HG03045 (cell line): Measurements from ENCODE around the gene FGA.

ENCODE experiments used
- ATAC-seq: cut with Tn5 transposase; IDR thresholded peaks from one replicate; pipeline ENCODE4 v1.9.1; 2021; ENCODE audit warnings: mild to moderate bottlenecking, moderate library complexity; ENCODE audit not compliant: unreplicated experiment

Gene FGA

GRCh38 chr4:154583230-154583629 lies 7.3 kb downstream of the FGA start:
- ATAC-seq = no peak

GRCh38 chr4:154582723-154583122 lies 7.8 kb downstream of the FGA start:
- ATAC-seq = no peak

GRCh38 chr4:154579927-154580326 lies 10.6 kb downstream of the FGA start:
- no peak for ATAC-seq

GRCh38 chr4:154578919-154579318 lies 11.6 kb downstream of the FGA start:
- no peak for ATAC-seq

GRCh38 chr4:154577324-154577723 lies 13.2 kb downstream of the FGA start:
- ATAC-seq = no peak

GRCh38 chr4:154574311-154574710 lies 16.2 kb downstream of the FGA start:
- ATAC-seq = no peak

GRCh38 chr4:154573190-154573870 lies 17.2 kb downstream of the FGA start:
- no peak for ATAC-seq

- ATAC-seq = no peak
These were observed 21.0 kb downstream of the FGA start for GRCh38 chr4:154569584-154569983.

GRCh38 chr4:154569028-154569427 lies 21.5 kb downstream of the FGA start:
- no peak for ATAC-seq

GRCh38 chr4:154566639-154567204 lies 23.8 kb downstream of the FGA start:
- ATAC-seq = no peak

- no peak for ATAC-seq
These were observed 24.8 kb downstream of the FGA start for GRCh38 chr4:154565704-154566103.

- no peak for ATAC-seq
These were observed 26.2 kb downstream of the FGA start for GRCh38 chr4:154564311-154564710.

GRCh38 chr4:154562697-154563254 lies 27.8 kb downstream of the FGA start, which contains the start of gene FGB:
FGB (plus strand) TSS chr4:154563011; CDS start chr4:154563019, 8 bp downstream.
- ATAC-seq = no peak

GRCh38 chr4:154560824-154561231 lies 29.7 kb downstream of the FGA start:
- ATAC-seq = no peak

GRCh38 chr4:154560419-154560801 lies 30.1 kb downstream of the FGA start:
- ATAC-seq = no peak

- ATAC-seq = peak; percentile 87
These were observed 30.8 kb downstream of the FGA start for GRCh38 chr4:154559494-154560418.

- ATAC-seq = peak; percentile 17
These were observed 31.4 kb downstream of the FGA start for GRCh38 chr4:154559141-154559493.

GRCh38 chr4:154551872-154552686 lies 38.5 kb downstream of the FGA start:
- ATAC-seq = peak; percentile 50

- ATAC-seq = peak; percentile 99
These were observed 40.4 kb downstream of the FGA start, which contains the start of gene PLRG1 for GRCh38 chr4:154549894-154550790. PLRG1 (minus strand) TSS chr4:154550400; CDS start chr4:154550308, 92 bp downstream.
